A549 (cell line): ENCODE measurements around the gene BLMH. TPM values are rescaled to one million over a fixed set of nuclear protein-coding genes. Genes with fewer than 3 reads are reported as not detected.

Experiments
- ATAC-seq, 2 experiments: fragments of 200-7000 bp in 1 of 2; fragments of >200 bp in 1 of 2; cut with Nextera tagmentation in 1 of 2; cut with Tn5 transposase in 1 of 2; 3 replicates each; pipeline versions ENCODE4 v1.8.0 to v1.9.1; 2018 to 2020; ENCODE audit warnings: mild to moderate bottlenecking in 1 of 2, moderate library complexity in 1 of 2
- CTCF ChIA-PET: fragments of 300-600 bp; sonication (Branson Sonifier 250); formaldehyde crosslinking; extraction: SDS; loops from one replicate; lab custom pipeline; 2021; ENCODE audit warnings: antibody characterized with exemption, inconsistent platforms; lab: Yijun Ruan, JAX
- POLR2A ChIA-PET: fragments of 350-600 bp; formaldehyde crosslinking; extraction: SDS; loops from one replicate; lab custom pipeline; 2021; ENCODE audit warnings: antibody characterized with exemption, inconsistent platforms; lab: Yijun Ruan, JAX
- DNase-seq, 2 experiments: peaks; one replicate each; pipeline versions ENCODE4 v3.0.0 to v3.0.0-alpha.2; 2011 to 2016; ENCODE audit warnings: low read depth in 1 of 2, low spot score in 1 of 2
- FAIRE-seq: peaks from 2 replicates; lab custom pipeline; 2011; peaks lifted over from hg19 to GRCh38; lab: Jason Lieb, UNC
- H3K27ac ChIP-seq, 2 experiments: fragments of >200 bp; sonication (Bioruptor Twin); formaldehyde crosslinking; 3 replicates each; pipeline ENCODE4 v1.5.1; 2016 to 2017
- H3K4me1 ChIP-seq: fragments of >200 bp; sonication (Bioruptor Twin); formaldehyde crosslinking; 3 replicates; pipeline ENCODE4 v1.6.1; 2016
- H3K4me2 ChIP-seq: fragments of >200 bp; sonication (Bioruptor Twin); formaldehyde crosslinking; 3 replicates; pipeline ENCODE4 v1.6.1; 2016
- H3K4me3 ChIP-seq: fragments of >200 bp; sonication (Bioruptor Twin); formaldehyde crosslinking; 3 replicates; pipeline ENCODE4 v1.5.1; 2016
- H3K9me3 ChIP-seq: fragments of >200 bp; sonication (Bioruptor Twin); formaldehyde crosslinking; 3 replicates; pipeline ENCODE4 v1.6.1; 2016
- ATOH8 ChIP-seq: fragments of 250-450 bp; sonication (Bioruptor Pico); IDR thresholded peaks from 2 replicates; pipeline ENCODE4 v1.5.0; 2020; ENCODE audit warnings: low read depth, mild to moderate bottlenecking, moderate library complexity
- CHD2 ChIP-seq: fragments of 150-350 bp; IDR thresholded peaks from 2 replicates; pipeline ENCODE4 v1.6.1; 2014; ENCODE audit warnings: low read length; ENCODE audit not compliant: partially characterized antibody
- CTCF ChIP-seq: fragments of >200 bp; sonication (Bioruptor Twin); formaldehyde crosslinking; IDR thresholded peaks from 3 replicates; pipeline ENCODE4 v1.5.1; 2016
- EHMT2 ChIP-seq: fragments of 200-600 bp; sonication (generic); IDR thresholded peaks from 2 replicates; pipeline ENCODE4 v1.6.1; 2016; ENCODE audit warnings: antibody characterized with exemption, low read depth, mild to moderate bottlenecking, moderate library complexity
- EP300 ChIP-seq, 2 experiments: fragments of >200 bp; sonication (Bioruptor Twin); formaldehyde crosslinking; IDR thresholded peaks; 2 replicates in 1 of 2; 3 replicates in 1 of 2; pipeline ENCODE4 v1.6.1; 2016 to 2017
- FOXS1 ChIP-seq: fragments of 250-450 bp; sonication (Bioruptor Pico); IDR thresholded peaks from 2 replicates; pipeline ENCODE4 v1.5.0; 2020; ENCODE audit warnings: mild to moderate bottlenecking, moderate library complexity
- HEYL ChIP-seq: fragments of 250-450 bp; sonication (Bioruptor Pico); IDR thresholded peaks from 2 replicates; pipeline ENCODE4 v1.8.0; 2021; ENCODE audit warnings: mild to moderate bottlenecking, moderate library complexity
- HOXB13 ChIP-seq: fragments of 250-450 bp; sonication (Bioruptor Pico); IDR thresholded peaks from 2 replicates; pipeline ENCODE4 v1.5.0; 2020; ENCODE audit warnings: low read depth, mild to moderate bottlenecking, moderate library complexity
- HOXB5 ChIP-seq: fragments of 250-450 bp; sonication (Bioruptor Pico); IDR thresholded peaks from 2 replicates; pipeline ENCODE4 v1.5.0; 2020; ENCODE audit warnings: mild to moderate bottlenecking, moderate library complexity
- JUN ChIP-seq, 2 experiments: fragments of >200 bp; sonication (Bioruptor Twin); formaldehyde crosslinking; IDR thresholded peaks; 2 replicates in 1 of 2; 3 replicates in 1 of 2; pipeline ENCODE4 v1.6.1; 2016 to 2017
- MAX ChIP-seq: IDR thresholded peaks from 2 replicates; pipeline ENCODE4 v1.6.1; 2012
- MAZ ChIP-seq: fragments of 150-350 bp; IDR thresholded peaks from 2 replicates; pipeline ENCODE4 v1.6.1; 2014; ENCODE audit warnings: antibody characterized with exemption, low read depth, low read length, borderline replicate concordance
- NFE2L2 ChIP-seq: fragments of 150-350 bp; conservative IDR thresholded peaks from 2 replicates; pipeline ENCODE4 v1.6.1; 2014; ENCODE audit warnings: low read length
- NR3C1 ChIP-seq: fragments of >200 bp; sonication (Bioruptor Twin); formaldehyde crosslinking; IDR thresholded peaks from 3 replicates; pipeline ENCODE4 v1.6.1; 2017
- POLR2A ChIP-seq: IDR thresholded peaks from 2 replicates; pipeline ENCODE4 v1.6.1; 2012; ENCODE audit warnings: mild to moderate bottlenecking, low read length
- RCOR1 ChIP-seq: fragments of 150-350 bp; IDR thresholded peaks from 2 replicates; pipeline ENCODE4 v1.6.1; 2014; ENCODE audit warnings: antibody characterized with exemption, low read length, low read depth
- SREBF2 ChIP-seq: fragments of 450-650 bp; IDR thresholded peaks from 2 replicates; pipeline ENCODE4 v1.6.1; 2014; ENCODE audit warnings: mild to moderate bottlenecking, moderate library complexity
- WGBS: methylation state at CpG from one replicate; pipeline ENCODE4 v1.1.6; 2017; ENCODE audit errors: missing lambda C conversion rate; 5-methylcytosine and 5-hydroxymethylcytosine counted together
- polyA plus RNA-seq, 4 experiments: library from polyadenylated mRNA; depleted of rRNA in 3 of 4; stranded (reverse); fragments of >200 nt; fragmentation: RNase III in 1 of 4; extraction: RNeasy Plus Mini Kit Qiagen cat#74134 plus additional on column Dnase treatment in 1 of 4; gene quantifications; 2 replicates in 3 of 4; 3 replicates in 1 of 4; pipeline ENCODE4 v1.2.3, GENCODE V29; 2011 to 2017
- TF ChIP-seq, protein P1 (sequence below): fragments of 250-450 bp; sonication (Bioruptor Pico); IDR thresholded peaks from 2 replicates; pipeline ENCODE4 v1.5.0; 2021; ENCODE audit warnings: mild to moderate bottlenecking, moderate library complexity, borderline replicate concordance

Gene BLMH
- polyA plus RNA-seq, 2 of the 4 experiments (the other 2 are of a cell fraction) = 38.5 to 66.4 TPM

- TF ChIP-seq RCOR1 (no peak), HOXB13 (CRISPR knock-in tag) (no peak), EP300 (IDR thresholded peaks at IDR 0.05) (no peak), POLR2A (no peak)
Observed at GRCh38 chr17:30324723-30325122, 33.0 kb upstream of the BLMH start (continued).

- ATAC-seq (peak; percentile 49 to 68), DNase-seq (peak in 1 of 2 experiments; percentile 43), FAIRE-seq (no peak)
- peak overlapping the region; percentile 33; the same call in 2 of the 3 replicates for H3K4me2 ChIP-seq
- H3K4me3 ChIP-seq = no peak overlapping the region
- peaks cover 30% of the 10 kb centered on the region for H3K4me1 ChIP-seq
- TF ChIP-seq NFE2L2 (no peak), FOXS1 (CRISPR knock-in tag) (no peak), CHD2 (no peak), NR3C1 (no peak), SREBF2 (no peak), HEYL (CRISPR knock-in tag) (no peak), CTCF (no peak), JUN (IDR thresholded peaks at IDR 0.05) (no peak), MAX (no peak), EHMT2 (no peak), MAZ (no peak), ATOH8 (CRISPR knock-in tag) (no peak)
- TF ChIP-seq, protein P1, sequence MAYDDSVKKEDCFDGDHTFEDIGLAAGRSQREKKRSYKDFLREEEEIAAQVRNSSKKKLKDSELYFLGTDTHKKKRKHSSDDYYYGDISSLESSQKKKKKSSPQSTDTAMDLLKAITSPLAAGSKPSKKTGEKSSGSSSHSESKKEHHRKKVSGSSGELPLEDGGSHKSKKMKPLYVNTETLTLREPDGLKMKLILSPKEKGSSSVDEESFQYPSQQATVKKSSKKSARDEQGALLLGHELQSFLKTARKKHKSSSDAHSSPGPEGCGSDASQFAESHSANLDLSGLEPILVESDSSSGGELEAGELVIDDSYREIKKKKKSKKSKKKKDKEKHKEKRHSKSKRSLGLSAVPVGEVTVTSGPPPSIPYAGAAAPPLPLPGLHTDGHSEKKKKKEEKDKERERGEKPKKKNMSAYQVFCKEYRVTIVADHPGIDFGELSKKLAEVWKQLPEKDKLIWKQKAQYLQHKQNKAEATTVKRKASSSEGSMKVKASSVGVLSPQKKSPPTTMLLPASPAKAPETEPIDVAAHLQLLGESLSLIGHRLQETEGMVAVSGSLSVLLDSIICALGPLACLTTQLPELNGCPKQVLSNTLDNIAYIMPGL = no peak
- H3K9me3 ChIP-seq = no peaks in the 10 kb centered on the region
- H3K27ac ChIP-seq = peak overlapping the region; percentile 33 to 48; a peak in 4 of 6 replicates
- ChIA-PET POLR2A (no interaction called here), CTCF (interaction anchor here (1.1 to 5.7 kb wide), 9 partner anchors 10 to 220 kb away, joined by 3 to 46 read pairs (median 4); partner anchors contain the start of gene TMIGD1)
Observed at GRCh38 chr17:30323895-30324319, 32.2 kb upstream of the BLMH start.

DNA sequence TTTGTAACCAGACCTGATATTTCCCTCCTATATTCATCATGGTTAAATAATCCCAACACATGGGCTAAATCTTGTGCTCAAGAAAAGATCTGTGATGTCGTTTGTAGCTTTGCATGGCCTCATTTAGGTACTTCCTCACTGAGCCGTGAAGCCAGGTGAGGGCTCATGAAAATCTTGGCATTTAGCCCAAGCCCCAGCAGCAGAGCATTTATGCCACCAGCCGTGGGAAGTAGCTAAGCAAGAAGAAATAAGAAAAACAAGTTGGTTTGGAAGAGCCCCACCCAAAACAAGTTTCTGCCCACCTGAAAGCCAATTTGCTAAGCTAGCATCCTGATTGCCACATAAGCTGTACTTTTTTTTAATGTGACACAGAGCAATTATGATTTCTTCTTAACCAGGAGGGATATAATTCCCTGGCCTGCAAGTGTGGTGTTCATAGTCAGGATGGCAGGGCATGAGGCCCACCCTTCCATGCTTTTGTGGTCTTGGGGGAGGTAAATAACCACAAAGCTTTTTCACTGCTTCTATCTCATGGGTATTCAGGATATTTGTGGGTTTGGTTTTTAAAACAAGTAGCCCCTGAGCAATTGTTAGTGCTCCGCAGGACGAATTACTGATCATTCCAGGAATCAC is 31.6 kb upstream of the BLMH start:
- POLR2A ChIA-PET = no interaction called here
- H3K9me3 ChIP-seq = no peaks in the 10 kb centered on the region
- ATAC-seq (no peak), DNase-seq (no peak), FAIRE-seq (no peak)
- no peak for TF ChIP-seq HOXB5
- no peak for TF ChIP-seq HEYL (CRISPR knock-in tag)
- peaks cover 30% of the 10 kb centered on the region for H3K4me1 ChIP-seq
- peak overlapping the region; percentile 33 to 48; a peak in 4 of 6 replicates for H3K27ac ChIP-seq
- CTCF ChIA-PET = interaction anchor here (0.9 to 5.7 kb wide), 9 partner anchors 10 to 219 kb away, joined by 3 to 46 read pairs (median 4); partner anchors contain the start of gene TMIGD1
- WGBS = 61% methylated on average over 5 of the region's 5 CpGs
- H3K4me3 ChIP-seq = no peak overlapping the region
- peak overlapping the region; percentile 33; the same call in 2 of the 3 replicates for H3K4me2 ChIP-seq
